Measurements from ENCODE around the gene ZNF277. TPM values are rescaled to one million over a fixed set of nuclear protein-coding genes. Genes with fewer than 3 reads are reported as not detected.

The ZNF277 gene
- total and polyA plus RNA-seq, 10 of the 15 experiments (the other 5 are each of a cell fraction or from before 2014, with no cell fraction given), result 10.6 to 33.9 (median 22.0) TPM

DNA sequence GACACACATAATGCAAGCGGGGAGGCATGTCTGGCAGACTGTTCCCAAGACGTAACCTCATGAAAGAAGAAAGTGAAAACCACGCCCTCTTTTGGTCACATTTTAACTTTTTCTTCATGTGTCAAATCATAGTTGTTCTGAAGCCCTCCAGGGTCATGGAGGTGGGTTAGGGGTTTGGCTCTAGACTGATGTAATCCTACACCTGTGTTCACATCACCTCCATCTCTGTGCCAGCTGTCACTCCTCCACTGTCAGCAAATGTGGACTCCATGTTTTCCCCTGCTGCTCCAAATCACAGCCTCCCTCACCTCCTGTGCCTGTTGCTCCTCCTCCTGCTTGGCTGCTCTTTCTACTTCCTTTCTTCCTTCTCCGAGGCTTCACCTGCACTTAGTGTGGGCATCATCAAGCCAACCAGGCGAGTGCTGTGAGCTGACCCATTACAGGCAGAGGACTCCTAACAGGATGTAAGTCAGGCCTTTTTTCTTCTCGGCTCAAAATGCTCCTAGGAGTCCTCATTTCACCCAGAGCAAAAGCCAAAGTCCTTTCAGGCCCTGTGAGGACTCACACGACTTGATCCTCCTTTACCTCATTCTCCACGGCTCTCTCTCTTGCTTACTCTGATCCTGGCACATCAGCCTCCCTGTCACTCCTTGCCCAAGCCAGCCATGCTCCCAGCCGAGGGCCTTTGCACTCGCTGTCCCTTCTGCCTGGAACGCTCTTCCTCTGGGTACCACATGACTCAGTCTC lies 177.3 kb downstream of the ZNF277 start:
- Histone ChIP-seq H3K79me2 (ENCODE audit: control insufficient read depth, insufficient read depth, low read length) (no peaks in the 10 kb centered on the region), H2AFZ (ENCODE audit: control insufficient read depth, low read depth, low read length) (no peak overlapping the region), H3K36me3 (ENCODE audit: control insufficient read depth in 2 of 2, insufficient read depth in 2 of 2, low read length in 1 of 2) (no peaks in the 10 kb centered on the region), H3K27me3 (replicated peaks in 1 of 2; ENCODE audit: control insufficient read depth in 2 of 2, insufficient read depth in 2 of 2, low read length in 1 of 2) (no peaks in the 10 kb centered on the region; a peak in 1 of 4 replicates), H3K4me2 (ENCODE audit: control insufficient read depth, insufficient read depth) (no peak overlapping the region), H3K9ac (ENCODE audit: control insufficient read depth, insufficient read depth, low read length) (no peak overlapping the region), H3K4me3 (no peak overlapping the region), H4K20me1 (ENCODE audit: control insufficient read depth, insufficient read depth) (no peaks in the 10 kb centered on the region), H3K27ac (ENCODE audit: control insufficient read depth, insufficient read depth) (no peak overlapping the region), H3K4me1 (ENCODE audit: control insufficient read depth, insufficient read depth, low read length) (no peaks in the 10 kb centered on the region; the same call in 1 of the 2 replicates), H3K9me3 (replicated peaks; ENCODE audit: control insufficient read depth, insufficient read depth, low read length) (no peaks in the 10 kb centered on the region)
- no TSS peak for BruUV-seq (replicated peaks)
- DNase-seq (ENCODE audit: low read depth, low spot score) (no peak), FAIRE-seq (no peak), ATAC-seq (peak; percentile 39)
- in situ Hi-C loops (cut with MboI), result no loop called here
- TF ChIP-seq, protein P1, sequence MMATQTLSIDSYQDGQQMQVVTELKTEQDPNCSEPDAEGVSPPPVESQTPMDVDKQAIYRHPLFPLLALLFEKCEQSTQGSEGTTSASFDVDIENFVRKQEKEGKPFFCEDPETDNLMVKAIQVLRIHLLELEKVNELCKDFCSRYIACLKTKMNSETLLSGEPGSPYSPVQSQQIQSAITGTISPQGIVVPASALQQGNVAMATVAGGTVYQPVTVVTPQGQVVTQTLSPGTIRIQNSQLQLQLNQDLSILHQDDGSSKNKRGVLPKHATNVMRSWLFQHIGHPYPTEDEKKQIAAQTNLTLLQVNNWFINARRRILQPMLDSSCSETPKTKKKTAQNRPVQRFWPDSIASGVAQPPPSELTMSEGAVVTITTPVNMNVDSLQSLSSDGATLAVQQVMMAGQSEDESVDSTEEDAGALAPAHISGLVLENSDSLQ (IDR thresholded peaks at IDR 0.05), result 0 out of 2 replicates have a peak, but pooled peaks have one; percentile 10
- no peak for TF ChIP-seq NFYB (IDR thresholded peaks at IDR 0.05; ENCODE audit: insufficient read depth, low read depth, low read length)
- TF ChIP-seq IKZF1 (conservative IDR thresholded peaks at IDR 0.05), result no peak
- TF ChIP-seq NRF1 (conservative IDR thresholded peaks at IDR 0.05; ENCODE audit: low read depth, low read length), result no peak
- TF ChIP-seq PML (IDR thresholded peaks at IDR 0.05; ENCODE audit: low read length), result no peak
- no peak for TF ChIP-seq TCF7 (IDR thresholded peaks at IDR 0.05; ENCODE audit: borderline replicate concordance)
- TF ChIP-seq HDAC2 (IDR thresholded peaks at IDR 0.05), result no peak
- peak; percentile 18; the same call in 1 of the 2 replicates for TF ChIP-seq RAD21 (IDR thresholded peaks at IDR 0.05; ENCODE audit: insufficient read depth, low read depth, low read length)
- no peak for TF ChIP-seq IRF4 (IDR thresholded peaks at IDR 0.05; ENCODE audit: low read depth, low read length)
- no peak for TF ChIP-seq RCOR1 (conservative IDR thresholded peaks at IDR 0.05; ENCODE audit: low read depth, low read length)
- TF ChIP-seq, protein P2, sequence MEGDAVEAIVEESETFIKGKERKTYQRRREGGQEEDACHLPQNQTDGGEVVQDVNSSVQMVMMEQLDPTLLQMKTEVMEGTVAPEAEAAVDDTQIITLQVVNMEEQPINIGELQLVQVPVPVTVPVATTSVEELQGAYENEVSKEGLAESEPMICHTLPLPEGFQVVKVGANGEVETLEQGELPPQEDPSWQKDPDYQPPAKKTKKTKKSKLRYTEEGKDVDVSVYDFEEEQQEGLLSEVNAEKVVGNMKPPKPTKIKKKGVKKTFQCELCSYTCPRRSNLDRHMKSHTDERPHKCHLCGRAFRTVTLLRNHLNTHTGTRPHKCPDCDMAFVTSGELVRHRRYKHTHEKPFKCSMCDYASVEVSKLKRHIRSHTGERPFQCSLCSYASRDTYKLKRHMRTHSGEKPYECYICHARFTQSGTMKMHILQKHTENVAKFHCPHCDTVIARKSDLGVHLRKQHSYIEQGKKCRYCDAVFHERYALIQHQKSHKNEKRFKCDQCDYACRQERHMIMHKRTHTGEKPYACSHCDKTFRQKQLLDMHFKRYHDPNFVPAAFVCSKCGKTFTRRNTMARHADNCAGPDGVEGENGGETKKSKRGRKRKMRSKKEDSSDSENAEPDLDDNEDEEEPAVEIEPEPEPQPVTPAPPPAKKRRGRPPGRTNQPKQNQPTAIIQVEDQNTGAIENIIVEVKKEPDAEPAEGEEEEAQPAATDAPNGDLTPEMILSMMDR (IDR thresholded peaks at IDR 0.05 in 2 of 3, conservative IDR thresholded peaks at IDR 0.05 in 1 of 3; ENCODE audit: control insufficient read depth in 2 of 3, extremely low read depth in 1 of 3, insufficient read depth in 1 of 3, low read depth in 3 of 3, low read length in 3 of 3), result peak in 1 of 3 experiments; percentile 8; a peak in 2 of 6 replicates
- RAD21 ChIA-PET (ENCODE audit: unreplicated experiment), result no interaction called here
- intact Hi-C loops (cut with micrococcal nuclease; ENCODE audit: unreplicated experiment), result no loop called here
- SMC1A ChIA-PET (ENCODE audit: uncharacterized antibody, unreplicated experiment), result no interaction called here
- CTCF ChIA-PET, result interaction anchor here (1.1 kb wide), 1 partner anchor 304 kb away, joined by 3 read pairs; no protein-coding TSS in a partner anchor
- POLR2A ChIA-PET, result no interaction called here
- WGBS (ENCODE audit: insufficient coverage, insufficient replicate concordance, low lambda C conversion rate, missing lambda C conversion rate), result 42% methylated on average over 11 of the region's 11 CpGs
